ENCODE measurements around the gene MAPKAPK3. TPM values are rescaled to one million over a fixed set of nuclear protein-coding genes. Genes with fewer than 3 reads are reported as not detected.
A peak's percentile ranks its signal among the peaks of the same experiment; 100 is the strongest.

MAPKAPK3 gene
- total RNA-seq, 1 donor from 2014 or later = 40.3 TPM

GRCh38 chr3:50649451-50649931, 32.5 kb downstream of the MAPKAPK3 start:
- peaks cover 5% of the 10 kb centered on the region for H3K36me3 Mint-ChIP-seq
- no peak for DNase-seq (ENCODE audit: extremely low spot score, unreplicated experiment)
- H3K9me3 Mint-ChIP-seq = no peaks in the 10 kb centered on the region
- no peaks in the 10 kb centered on the region for H3K27me3 Mint-ChIP-seq
- no peak for TF ChIP-seq CTCF (conservative IDR thresholded peaks at IDR 0.05)
- no peak overlapping the region for H3K4me3 Mint-ChIP-seq
- H3K4me1 Mint-ChIP-seq (ENCODE audit: unreplicated experiment) = peaks cover 8% of the 10 kb centered on the region
- H3K27ac Mint-ChIP-seq = no peak overlapping the region

DNA sequence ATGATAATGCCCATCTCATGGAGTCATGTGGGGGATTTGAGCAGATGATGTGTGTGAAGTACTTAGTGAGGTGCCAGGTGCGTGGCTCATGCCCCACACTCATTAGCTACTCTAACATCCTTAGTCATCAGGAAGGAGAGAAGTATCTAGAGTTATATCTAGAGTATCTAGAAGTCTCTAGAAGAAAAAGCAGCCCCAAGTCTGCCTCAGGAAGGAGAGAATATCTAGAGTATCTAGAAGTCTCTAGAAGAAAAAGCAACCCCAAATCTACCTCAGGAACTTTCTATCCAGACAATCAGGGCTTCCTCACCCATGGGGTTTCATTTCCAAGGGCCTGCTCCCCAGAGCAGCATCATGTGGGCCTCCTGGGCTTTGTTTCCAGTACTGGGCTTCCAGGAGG, 33.1 kb downstream of the MAPKAPK3 start:
- no peak for DNase-seq (ENCODE audit: extremely low spot score, unreplicated experiment)
- no peak overlapping the region for H3K27ac Mint-ChIP-seq
- no peaks in the 10 kb centered on the region for H3K27me3 Mint-ChIP-seq
- H3K4me1 Mint-ChIP-seq (ENCODE audit: unreplicated experiment) = peaks cover 8% of the 10 kb centered on the region
- no peak overlapping the region for H3K4me3 Mint-ChIP-seq
- H3K36me3 Mint-ChIP-seq = peaks cover 5% of the 10 kb centered on the region
- no peaks in the 10 kb centered on the region for H3K9me3 Mint-ChIP-seq
- TF ChIP-seq CTCF (conservative IDR thresholded peaks at IDR 0.05) = no peak

GRCh38 chr3:50651445-50651844, 34.5 kb downstream of the MAPKAPK3 start:
- Mint-ChIP-seq H3K27me3 (no peaks in the 10 kb centered on the region), H3K4me3 (no peak overlapping the region), H3K4me1 (ENCODE audit: unreplicated experiment) (peaks cover 8% of the 10 kb centered on the region), H3K27ac (no peak overlapping the region), H3K9me3 (no peaks in the 10 kb centered on the region), H3K36me3 (peaks cover 1% of the 10 kb centered on the region)
- TF ChIP-seq CTCF (conservative IDR thresholded peaks at IDR 0.05) = no peak
- no peak for DNase-seq (ENCODE audit: extremely low spot score, unreplicated experiment)

DNA sequence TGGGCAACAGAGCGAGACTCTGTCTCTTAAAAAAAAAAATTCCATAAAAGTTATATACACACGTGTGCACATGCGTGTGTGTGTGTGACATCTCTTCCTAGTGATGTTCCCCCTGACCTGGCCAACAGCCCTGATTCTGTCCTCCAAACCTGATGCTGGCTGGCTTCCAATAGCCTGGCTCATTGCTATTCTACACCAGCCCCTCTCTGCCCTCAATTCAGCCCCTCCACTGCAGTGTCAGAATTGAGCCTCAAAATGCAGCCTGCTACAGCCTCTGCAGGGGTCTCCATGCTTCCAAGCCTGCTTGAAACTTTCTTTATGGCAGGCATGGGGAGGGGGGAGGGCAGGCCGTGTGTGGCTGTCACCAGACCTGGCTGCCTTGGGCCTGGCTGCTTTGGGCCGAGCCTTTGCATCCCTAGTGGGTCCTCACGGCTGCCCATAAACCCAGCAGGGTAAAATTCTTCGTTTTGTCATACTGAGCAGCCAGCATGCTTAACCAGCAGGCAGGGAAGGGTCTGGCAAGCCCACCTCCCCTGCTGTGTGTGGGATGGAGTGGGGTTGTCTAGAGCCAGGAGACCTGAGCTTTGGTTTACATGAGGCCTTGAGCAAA, 35.1 kb downstream of the MAPKAPK3 start:
- H3K36me3 Mint-ChIP-seq = no peaks in the 10 kb centered on the region
- no peak for TF ChIP-seq CTCF (conservative IDR thresholded peaks at IDR 0.05)
- no peak overlapping the region for H3K4me3 Mint-ChIP-seq
- no peak for DNase-seq (ENCODE audit: extremely low spot score, unreplicated experiment)
- peaks cover 8% of the 10 kb centered on the region for H3K4me1 Mint-ChIP-seq (ENCODE audit: unreplicated experiment)
- H3K27ac Mint-ChIP-seq = no peak overlapping the region
- no peaks in the 10 kb centered on the region for H3K27me3 Mint-ChIP-seq
- H3K9me3 Mint-ChIP-seq = no peaks in the 10 kb centered on the region

- no peak for DNase-seq (ENCODE audit: extremely low spot score, unreplicated experiment)
- peaks cover 8% of the 10 kb centered on the region for H3K4me1 Mint-ChIP-seq (ENCODE audit: unreplicated experiment)
- no peak overlapping the region for H3K4me3 Mint-ChIP-seq
- no peak overlapping the region for H3K27ac Mint-ChIP-seq
- H3K9me3 Mint-ChIP-seq = no peaks in the 10 kb centered on the region
- TF ChIP-seq CTCF (conservative IDR thresholded peaks at IDR 0.05) = peak; percentile 56
- no peaks in the 10 kb centered on the region for H3K27me3 Mint-ChIP-seq
- no peaks in the 10 kb centered on the region for H3K36me3 Mint-ChIP-seq
Observed at GRCh38 chr3:50652709-50653108, 35.8 kb downstream of the MAPKAPK3 start.

Measured in type B pancreatic cell (in vitro differentiated cells).